ENCODE results near the gene TAF4. TPM values are rescaled to one million over a fixed set of nuclear protein-coding genes. Genes with fewer than 3 reads are reported as not detected.

Gene TAF4
- total and polyA plus RNA-seq, 7 experiments from 2014 or later = 0.74 to 43.7 (median 20.8) TPM

DNA sequence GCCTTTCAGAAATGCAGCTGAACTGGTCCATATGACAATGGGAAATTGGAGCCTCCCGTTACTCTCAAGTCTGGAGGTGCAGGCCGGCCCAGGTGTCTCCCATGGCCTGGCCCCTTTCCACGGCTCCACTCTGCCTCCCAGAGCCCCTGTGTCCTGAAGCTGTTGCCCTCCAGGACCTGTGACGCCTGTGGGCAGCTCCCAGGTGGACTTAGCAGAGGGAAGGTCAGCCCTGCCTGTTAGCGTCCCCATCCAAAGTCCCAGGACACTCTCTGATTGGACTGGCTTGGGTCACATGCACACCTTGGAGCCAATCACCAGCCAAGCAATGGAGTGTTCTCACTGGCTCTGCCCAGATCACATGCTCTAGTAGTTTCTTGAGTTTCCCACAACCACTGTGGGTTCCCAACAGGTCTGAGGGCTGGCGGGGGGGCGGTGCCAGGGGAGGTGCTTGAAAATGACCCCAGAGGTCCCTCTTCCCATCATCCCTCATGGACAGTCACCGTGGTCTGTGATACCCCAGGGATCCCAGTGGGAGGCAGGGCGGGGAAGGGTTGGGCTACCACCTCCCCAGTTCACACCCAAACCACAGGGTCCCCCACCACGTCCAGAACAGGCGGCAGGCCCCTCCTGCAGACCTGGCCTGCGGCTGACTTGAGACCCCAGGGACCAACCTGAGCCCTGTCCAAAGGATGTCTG is 135.6 kb downstream of the TAF4 start:
- Mint-ChIP-seq H3K27ac (no peak overlapping the region), H3K9me3 (peaks cover 0 to 1% (median 0%) of the 10 kb centered on the region in 11 donors), H3K4me1 (no peaks in the 10 kb centered on the region), H3K36me3 (no peaks in the 10 kb centered on the region), H3K27me3 (peaks cover 0 to 10% (median 0%) of the 10 kb centered on the region in 5 donors), H3K4me3 (no peak overlapping the region)
- ATAC-seq = no peak
- ChIA-PET CTCF (no interaction called here), POLR2A (no interaction called here)
- no peaks in the 10 kb centered on the region for H3K36me3 ChIP-seq (ENCODE audit: control insufficient read depth in 2 of 3, insufficient read depth in 3 of 3, low read length in 3 of 3)
- no peaks in the 10 kb centered on the region for H3K4me1 ChIP-seq (ENCODE audit: control insufficient read depth in 2 of 2, insufficient read depth in 2 of 2, low read length in 2 of 2)
- DNase-seq = peak in 1 of 9 donors; percentile 2
- intact Hi-C loops (cut with micrococcal nuclease) = no loop called here
- H3K27me3 ChIP-seq (ENCODE audit: control insufficient read depth in 2 of 2, insufficient read depth in 2 of 2, low read length in 2 of 2) = no peaks in the 10 kb centered on the region
- H3K4me3 ChIP-seq (ENCODE audit: low read length) = no peak overlapping the region
- H3K9me3 ChIP-seq (ENCODE audit: control insufficient read depth in 2 of 3, low read length in 3 of 3) = no peaks in the 10 kb centered on the region
- no peak overlapping the region for H3K27ac ChIP-seq (ENCODE audit: low read depth, low read length)

- Histone ChIP-seq H3K9me3 (ENCODE audit: control insufficient read depth in 2 of 3, low read length in 3 of 3) (no peaks in the 10 kb centered on the region), H3K27ac (ENCODE audit: low read depth, low read length) (no peak overlapping the region), H3K27me3 (ENCODE audit: control insufficient read depth in 2 of 2, insufficient read depth in 2 of 2, low read length in 2 of 2) (no peaks in the 10 kb centered on the region), H3K36me3 (ENCODE audit: control insufficient read depth in 2 of 3, insufficient read depth in 3 of 3, low read length in 3 of 3) (no peaks in the 10 kb centered on the region), H3K4me3 (ENCODE audit: low read length) (no peak overlapping the region), H3K4me1 (ENCODE audit: control insufficient read depth in 2 of 2, insufficient read depth in 2 of 2, low read length in 2 of 2) (no peaks in the 10 kb centered on the region)
- Mint-ChIP-seq H3K9me3 (peaks cover 0 to 1% (median 0%) of the 10 kb centered on the region in 11 donors), H3K4me1 (no peaks in the 10 kb centered on the region), H3K27me3 (peaks cover 0 to 6% (median 0%) of the 10 kb centered on the region in 5 donors), H3K4me3 (no peak overlapping the region), H3K27ac (no peak overlapping the region), H3K36me3 (no peaks in the 10 kb centered on the region)
- POLR2A ChIA-PET = no interaction called here
- DNase-seq (peak in 1 of 9 donors; percentile 2), ATAC-seq (no peak)
- intact Hi-C loops (cut with micrococcal nuclease) = no loop called here
- CTCF ChIA-PET = no interaction called here
Measured at GRCh38 chr20:61929561-61929960, 136.1 kb downstream of the TAF4 start.

DNA sequence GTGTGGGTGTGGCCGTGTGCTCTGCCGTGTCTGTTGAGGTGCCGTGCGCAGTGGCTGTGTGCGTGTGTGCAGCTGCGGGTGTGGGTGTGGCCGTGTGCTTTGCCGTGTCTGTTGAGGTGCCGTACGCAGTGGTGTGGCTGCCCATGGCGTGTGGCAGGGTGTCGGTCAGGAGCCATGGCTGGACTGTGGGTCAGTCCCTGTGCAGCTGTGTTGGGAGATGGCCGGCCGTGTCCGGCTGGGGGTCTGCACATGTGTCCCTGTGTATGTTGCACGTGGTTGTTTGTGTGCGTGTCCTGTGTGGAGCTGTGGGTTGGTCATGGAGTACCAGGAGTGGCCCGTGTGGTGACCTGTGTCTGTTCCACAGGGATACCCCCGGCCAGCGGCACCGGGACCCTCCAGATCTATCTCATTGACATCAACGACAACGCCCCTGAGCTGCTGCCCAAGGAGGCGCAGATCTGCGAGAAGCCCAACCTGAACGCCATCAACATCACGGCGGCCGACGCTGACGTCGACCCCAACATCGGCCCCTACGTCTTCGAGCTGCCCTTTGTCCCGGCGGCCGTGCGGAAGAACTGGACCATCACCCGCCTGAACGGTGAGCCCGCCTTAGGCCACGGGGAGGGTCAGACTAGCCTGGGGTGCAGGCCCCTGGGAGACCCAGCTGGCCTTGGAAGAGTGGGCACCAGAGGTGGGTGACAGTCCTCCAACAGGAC is 137.7 kb downstream of the TAF4 start:
- peaks cover 0 to 1% (median 0%) of the 10 kb centered on the region in 11 donors for H3K9me3 Mint-ChIP-seq
- H3K4me1 Mint-ChIP-seq = no peaks in the 10 kb centered on the region
- Histone ChIP-seq H3K27ac (ENCODE audit: low read depth, low read length) (no peak overlapping the region), H3K4me1 (ENCODE audit: control insufficient read depth in 2 of 2, insufficient read depth in 2 of 2, low read length in 2 of 2) (no peaks in the 10 kb centered on the region), H3K36me3 (ENCODE audit: control insufficient read depth in 2 of 3, insufficient read depth in 3 of 3, low read length in 3 of 3) (no peaks in the 10 kb centered on the region), H3K9me3 (ENCODE audit: control insufficient read depth in 2 of 3, low read length in 3 of 3) (no peaks in the 10 kb centered on the region), H3K27me3 (ENCODE audit: control insufficient read depth in 2 of 2, insufficient read depth in 2 of 2, low read length in 2 of 2) (no peaks in the 10 kb centered on the region), H3K4me3 (ENCODE audit: low read length) (no peak overlapping the region)
- no peak overlapping the region for H3K27ac Mint-ChIP-seq
- no peaks in the 10 kb centered on the region for H3K36me3 Mint-ChIP-seq
- ATAC-seq (peak; percentile 11), DNase-seq (peak in 1 of 9 donors; percentile 1)
- ChIA-PET POLR2A (no interaction called here), CTCF (interaction anchor here (0.8 kb wide), 1 partner anchor 33 kb away, joined by 3 read pairs; no protein-coding TSS in a partner anchor)
- no peak overlapping the region for H3K4me3 Mint-ChIP-seq
- intact Hi-C loops (cut with micrococcal nuclease) = no loop called here
- H3K27me3 Mint-ChIP-seq = peaks cover 0 to 6% (median 0%) of the 10 kb centered on the region in 5 donors

DNA sequence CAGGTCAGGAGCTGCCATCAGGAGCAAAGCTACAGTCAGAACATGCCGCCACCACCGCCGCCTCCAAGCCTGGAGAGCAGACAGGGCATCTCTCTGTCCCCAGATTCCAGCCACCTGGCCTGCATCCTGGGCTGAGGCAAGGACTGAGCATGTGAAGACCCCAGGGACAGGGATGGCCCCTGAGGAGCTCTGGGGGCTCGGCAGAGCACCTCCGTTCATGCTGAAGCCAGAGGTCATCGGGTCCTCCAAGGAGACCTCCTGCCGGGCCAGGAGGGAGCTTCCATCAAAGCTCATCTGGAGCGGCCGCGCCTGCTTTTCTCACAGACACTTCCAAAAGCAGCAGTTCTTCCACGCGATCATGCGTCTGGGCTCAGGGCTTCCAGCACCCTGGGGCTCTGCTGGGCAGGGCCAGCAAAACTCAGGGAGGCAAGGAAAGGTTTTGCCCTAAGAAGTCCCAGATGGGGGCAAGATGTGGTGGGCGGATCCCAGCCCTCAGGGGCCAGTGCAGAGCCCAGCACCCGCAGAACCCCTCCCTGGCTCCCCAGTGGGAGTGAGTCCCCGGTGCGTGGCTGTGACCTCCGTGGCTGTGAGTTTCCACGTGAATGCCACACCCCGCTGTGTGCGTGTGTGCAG is 138.4 kb downstream of the TAF4 start:
- CTCF ChIA-PET = interaction anchor here (0.8 kb wide), 1 partner anchor 34 kb away, joined by 3 read pairs; no protein-coding TSS in a partner anchor
- Mint-ChIP-seq H3K9me3 (peaks cover 0 to 2% (median 0%) of the 10 kb centered on the region in 11 donors), H3K36me3 (no peaks in the 10 kb centered on the region), H3K27ac (no peak overlapping the region), H3K4me1 (no peaks in the 10 kb centered on the region), H3K27me3 (peaks cover 0 to 11% (median 0%) of the 10 kb centered on the region in 5 donors), H3K4me3 (no peak overlapping the region)
- ATAC-seq (no peak), DNase-seq (peak in 1 of 9 donors; percentile 1)
- Histone ChIP-seq H3K27me3 (ENCODE audit: control insufficient read depth in 2 of 2, insufficient read depth in 2 of 2, low read length in 2 of 2) (no peaks in the 10 kb centered on the region), H3K36me3 (ENCODE audit: control insufficient read depth in 2 of 3, insufficient read depth in 3 of 3, low read length in 3 of 3) (no peaks in the 10 kb centered on the region), H3K4me3 (ENCODE audit: low read length) (no peak overlapping the region), H3K9me3 (ENCODE audit: control insufficient read depth in 2 of 3, low read length in 3 of 3) (no peaks in the 10 kb centered on the region), H3K4me1 (ENCODE audit: control insufficient read depth in 2 of 2, insufficient read depth in 2 of 2, low read length in 2 of 2) (no peaks in the 10 kb centered on the region), H3K27ac (ENCODE audit: low read depth, low read length) (no peak overlapping the region)
- POLR2A ChIA-PET = no interaction called here
- intact Hi-C loops (cut with micrococcal nuclease) = no loop called here

DNA sequence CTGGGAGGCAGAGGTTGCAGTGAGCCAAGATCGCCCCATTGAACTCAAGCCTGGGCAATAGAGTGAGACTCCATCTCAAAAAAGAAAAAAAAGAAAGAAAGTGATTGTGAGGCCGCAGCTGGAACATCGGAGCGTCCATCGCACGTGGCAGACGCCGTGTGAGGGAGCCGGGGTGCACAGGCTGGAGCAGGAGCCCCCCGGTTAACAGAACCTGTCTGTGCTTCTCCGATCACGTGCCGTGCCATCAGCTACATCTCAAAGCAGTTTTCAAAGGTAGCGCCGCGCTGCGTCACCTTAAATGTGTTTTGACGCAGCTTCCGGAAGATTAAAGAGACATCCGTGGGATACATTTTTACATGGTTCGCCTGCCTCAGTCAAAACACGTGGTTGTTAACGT is 138.9 kb downstream of the TAF4 start:
- Mint-ChIP-seq H3K27ac (no peak overlapping the region), H3K4me3 (no peak overlapping the region), H3K9me3 (peaks cover 0 to 2% (median 0%) of the 10 kb centered on the region in 11 donors), H3K36me3 (no peaks in the 10 kb centered on the region), H3K4me1 (no peaks in the 10 kb centered on the region), H3K27me3 (peaks cover 0 to 11% (median 0%) of the 10 kb centered on the region in 5 donors)
- H3K27ac ChIP-seq (ENCODE audit: low read depth, low read length) = no peak overlapping the region
- no peak for ATAC-seq
- H3K9me3 ChIP-seq (ENCODE audit: control insufficient read depth in 2 of 3, low read length in 3 of 3) = no peaks in the 10 kb centered on the region
- ChIA-PET POLR2A (no interaction called here), CTCF (interaction anchor here (0.8 kb wide), 1 partner anchor 34 kb away, joined by 3 read pairs; no protein-coding TSS in a partner anchor)
- intact Hi-C loops (cut with micrococcal nuclease) = no loop called here
- no peaks in the 10 kb centered on the region for H3K27me3 ChIP-seq (ENCODE audit: control insufficient read depth in 2 of 2, insufficient read depth in 2 of 2, low read length in 2 of 2)
- DNase-seq = no peak
- no peaks in the 10 kb centered on the region for H3K4me1 ChIP-seq (ENCODE audit: control insufficient read depth in 2 of 2, insufficient read depth in 2 of 2, low read length in 2 of 2)
- no peak overlapping the region for H3K4me3 ChIP-seq (ENCODE audit: low read length)
- H3K36me3 ChIP-seq (ENCODE audit: control insufficient read depth in 2 of 3, insufficient read depth in 3 of 3, low read length in 3 of 3) = no peaks in the 10 kb centered on the region

DNA sequence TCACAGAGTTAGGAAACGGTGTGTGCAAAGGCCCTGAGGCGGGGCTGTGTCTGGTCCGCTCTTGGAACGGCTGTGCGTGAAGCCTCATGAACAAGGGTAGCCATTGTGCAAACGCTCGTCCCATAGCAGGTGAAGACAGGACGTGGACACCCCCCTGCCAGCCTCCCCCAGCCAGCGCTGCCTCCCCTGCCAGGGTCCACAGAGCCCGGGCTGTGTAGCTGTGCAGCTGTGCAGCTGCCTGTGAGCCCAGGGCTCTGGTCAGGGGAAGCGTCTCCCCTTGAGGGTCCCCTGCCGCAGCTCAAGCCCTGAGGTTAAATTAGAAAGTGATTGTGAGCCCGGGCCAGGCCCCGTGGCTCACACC is 139.4 kb downstream of the TAF4 start:
- no peak overlapping the region for H3K4me3 Mint-ChIP-seq
- Histone ChIP-seq H3K4me1 (ENCODE audit: control insufficient read depth in 2 of 2, insufficient read depth in 2 of 2, low read length in 2 of 2) (no peaks in the 10 kb centered on the region), H3K27ac (ENCODE audit: low read depth, low read length) (no peak overlapping the region), H3K9me3 (ENCODE audit: control insufficient read depth in 2 of 3, low read length in 3 of 3) (no peaks in the 10 kb centered on the region), H3K36me3 (ENCODE audit: control insufficient read depth in 2 of 3, insufficient read depth in 3 of 3, low read length in 3 of 3) (no peaks in the 10 kb centered on the region), H3K27me3 (ENCODE audit: control insufficient read depth in 2 of 2, insufficient read depth in 2 of 2, low read length in 2 of 2) (no peaks in the 10 kb centered on the region), H3K4me3 (ENCODE audit: low read length) (no peak overlapping the region)
- POLR2A ChIA-PET = no interaction called here
- H3K36me3 Mint-ChIP-seq = no peaks in the 10 kb centered on the region
- H3K27ac Mint-ChIP-seq = no peak overlapping the region
- peaks cover 0 to 11% (median 0%) of the 10 kb centered on the region in 5 donors for H3K27me3 Mint-ChIP-seq
- CTCF ChIA-PET = no interaction called here
- peak in 1 of 9 donors; percentile 3 for DNase-seq
- intact Hi-C loops (cut with micrococcal nuclease) = no loop called here
- no peaks in the 10 kb centered on the region for H3K4me1 Mint-ChIP-seq
- H3K9me3 Mint-ChIP-seq = peaks cover 0 to 2% (median 0%) of the 10 kb centered on the region in 11 donors
- no peak for ATAC-seq

Data from naive thymus-derived CD4-positive, alpha-beta T cell (primary cell).